B cell (primary cell): Measurements from ENCODE around the gene SMAD7. TPM values are rescaled to one million over a fixed set of nuclear protein-coding genes. Genes with fewer than 3 reads are reported as not detected.

ENCODE experiments used
- ATAC-seq: fragments of 200-7000 bp; cut with Tn5 transposase; one replicate; pipeline ENCODE4 v1.10.0; 2021; ENCODE audit warnings: low read depth, mild to moderate bottlenecking, moderate number of reproducible peaks, moderate library complexity
- CTCF ChIA-PET: fragments of 350-600 bp; sonication (Branson Sonifier 250); formaldehyde crosslinking; loops from one replicate; lab custom pipeline; 2021; ENCODE audit warnings: antibody characterized with exemption, inconsistent platforms; lab: Charles Lee
- POLR2A ChIA-PET: fragments of 350-600 bp; sonication (Branson Sonifier 250); formaldehyde crosslinking; loops from one replicate; lab custom pipeline; 2021; ENCODE audit warnings: antibody characterized with exemption; lab: Charles Lee
- DNase-seq: peaks from one replicate; pipeline ENCODE4 v3.0.0; 2013
- H2AFZ ChIP-seq: 2 replicates; pipeline ENCODE4 v1.6.1; 2012; ENCODE audit warnings: mild to moderate bottlenecking, low read depth, low read length; ENCODE audit not compliant: insufficient read depth, poor library complexity, severe bottlenecking
- H3K27ac ChIP-seq, 2 donors: 1 replicate in 1 of 2; 2 replicates in 1 of 2; pipeline ENCODE4 v1.5.1; 2012 to 2013; ENCODE audit warnings: low read length in 2 of 2, mild to moderate bottlenecking in 2 of 2, moderate library complexity in 1 of 2
- H3K27me3 ChIP-seq, 4 experiments: fragments of 200-600 bp in 1 of 4; sonication (generic) in 1 of 4; replicated peaks in 1 of 4; 1 replicate in 2 of 4; 2 replicates in 2 of 4; pipeline versions ENCODE4 v1.6.1 to v1.7.0; 2013 to 2016; ENCODE audit warnings: low read length in 3 of 4, mild to moderate bottlenecking in 2 of 4, mixed read lengths in 1 of 4, moderate library complexity in 1 of 4; ENCODE audit not compliant: insufficient read depth in 4 of 4, control insufficient read depth in 3 of 4; ENCODE audit errors: control extremely low read depth in 1 of 4
- H3K36me3 ChIP-seq, 2 experiments: replicated peaks in 1 of 2; 1 replicate in 1 of 2; 2 replicates in 1 of 2; pipeline versions ENCODE4 v1.6.1 to v1.7.1; 2013; ENCODE audit warnings: low read length in 1 of 2; ENCODE audit not compliant: insufficient read depth in 2 of 2, control insufficient read depth in 1 of 2; ENCODE audit errors: control extremely low read depth in 1 of 2, extremely low read depth in 1 of 2
- H3K4me1 ChIP-seq, 2 donors: fragments of 200-600 bp in 1 of 2; sonication (generic) in 1 of 2; 1 replicate in 1 of 2; 2 replicates in 1 of 2; pipeline versions ENCODE4 v1.5.1 to v1.6.1; 2013 to 2017; ENCODE audit warnings: low read length in 2 of 2; ENCODE audit not compliant: control insufficient read depth in 2 of 2, insufficient read depth in 2 of 2
- H3K4me2 ChIP-seq: replicated peaks from 2 replicates; pipeline ENCODE3; 2012; ENCODE audit warnings: mild to moderate bottlenecking, low read depth, low read length; ENCODE audit not compliant: poor library complexity, severe bottlenecking
- H3K4me3 ChIP-seq, 5 experiments: fragments of 200-600 bp in 1 of 5; sonication (generic) in 1 of 5; 1 replicate in 3 of 5; 2 replicates in 2 of 5; pipeline versions ENCODE4 v1.5.1 to v1.7.0; 2011 to 2016; ENCODE audit warnings: low read length in 4 of 5, mild to moderate bottlenecking in 4 of 5, low read depth in 2 of 5, control low read depth in 1 of 5, moderate library complexity in 1 of 5; ENCODE audit not compliant: insufficient read depth in 1 of 5; ENCODE audit errors: control extremely low read depth in 1 of 5, extremely low read depth in 1 of 5
- H3K79me2 ChIP-seq: fragments of 200-600 bp; sonication (generic); one replicate; pipeline ENCODE4 v1.6.0; 2016; ENCODE audit warnings: low read length; ENCODE audit not compliant: control insufficient read depth, insufficient read depth
- H3K9ac ChIP-seq: fragments of 200-600 bp; sonication (generic); 2 replicates; pipeline ENCODE4 v1.6.1; 2017; ENCODE audit warnings: mild to moderate bottlenecking, low read length, moderate library complexity
- H3K9me3 ChIP-seq, 3 donors: one replicate each; pipeline versions ENCODE4 v1.6.1 to v1.7.1; 2013; ENCODE audit warnings: low read length in 2 of 3; ENCODE audit not compliant: control insufficient read depth in 2 of 3, insufficient read depth in 1 of 3; ENCODE audit errors: control extremely low read depth in 1 of 3
- H4K20me1 ChIP-seq: 2 replicates; pipeline ENCODE4 v1.6.0; 2012; ENCODE audit warnings: mild to moderate bottlenecking, low read length; ENCODE audit not compliant: insufficient read depth, control insufficient read depth, poor library complexity, severe bottlenecking
- H3K27ac Mint-ChIP-seq: one replicate; pipeline ENCODE4 v1.8.0; 2021; ENCODE audit warnings: mixed read lengths
- H3K27me3 Mint-ChIP-seq: one replicate; pipeline ENCODE4 v1.8.0; 2021; ENCODE audit warnings: mixed read lengths
- H3K4me1 Mint-ChIP-seq: one replicate; pipeline ENCODE4 v1.8.0; 2021; ENCODE audit warnings: mixed read lengths
- H3K4me3 Mint-ChIP-seq: one replicate; pipeline ENCODE4 v1.8.0; 2021; ENCODE audit warnings: mixed read lengths
- H3K9me3 Mint-ChIP-seq: one replicate; pipeline ENCODE4 v1.8.0; 2022; ENCODE audit warnings: mixed read lengths; ENCODE audit not compliant: insufficient read depth
- EZH2 ChIP-seq: IDR thresholded peaks from 2 replicates; pipeline ENCODE4 v1.6.1; 2012; ENCODE audit warnings: borderline replicate concordance, low read depth, mild to moderate bottlenecking, moderate library complexity, low read length; ENCODE audit not compliant: insufficient read depth, poor library complexity, severe bottlenecking
- WGBS: methylation state at CpG from one replicate; pipeline ENCODE4 v1.1.5; 2013; ENCODE audit warnings: missing lambda C conversion rate; ENCODE audit not compliant: insufficient coverage; 5-methylcytosine and 5-hydroxymethylcytosine counted together
- intact Hi-C: fragments of 100-400 bp; cut with micrococcal nuclease; formaldehyde crosslinking; loops from one replicate; pipeline ENCODE4 v1.10.0; 2022
- polyA plus RNA-seq: library from polyadenylated mRNA; depleted of rRNA; stranded (reverse); fragments of >200 nt; gene quantifications from 2 replicates; pipeline ENCODE4 v1.2.3, GENCODE V29; 2012
- total RNA-seq, 2 donors: library from RNA; stranded (reverse); fragments of 120-200 nt in 1 of 2; gene quantifications; 1 replicate in 1 of 2; 2 replicates in 1 of 2; pipeline versions ENCODE4 v1.2.3 to v1.2.4, GENCODE V29; 2013 to 2022
- TF ChIP-seq, protein P1 (sequence below): fragments of 200-600 bp; IDR thresholded peaks from one replicate; pipeline ENCODE4 v1.8.0; 2022; ENCODE audit warnings: antibody characterized with exemption, mild to moderate bottlenecking

The SMAD7 gene
- total and polyA plus RNA-seq, 2 donors (not counting 1 experiment from before 2014, with no cell fraction given), result 10.1 to 20.9 TPM

DNA sequence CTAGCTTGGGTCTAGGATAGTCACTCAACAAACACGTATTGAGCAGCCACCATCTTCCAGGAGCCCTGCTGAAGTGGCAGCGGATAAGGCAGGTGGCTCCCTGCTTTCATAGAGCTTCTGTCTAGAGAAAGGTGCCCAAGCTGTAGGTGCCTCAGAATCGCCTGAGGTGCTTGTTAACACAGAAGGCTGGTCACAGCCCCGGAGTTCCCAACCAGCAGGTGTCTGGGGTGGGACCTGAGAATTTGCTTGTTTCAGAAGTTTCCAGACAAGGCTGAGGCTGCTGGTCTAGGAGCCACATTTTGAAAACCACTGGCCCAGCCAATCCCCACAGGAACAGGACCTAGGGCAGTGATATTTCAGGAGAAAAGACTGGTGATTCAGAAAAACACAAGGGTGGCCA, 45.3 kb upstream of the SMAD7 start:
- Histone ChIP-seq H3K27ac (no peak overlapping the region), H3K79me2 (no peaks in the 10 kb centered on the region), H4K20me1 (no peaks in the 10 kb centered on the region), H3K36me3 (no peaks in the 10 kb centered on the region), H3K4me3 (no peak overlapping the region), H3K9ac (no peak overlapping the region), H2AFZ (no peak overlapping the region), H3K27me3 (no peaks in the 10 kb centered on the region), H3K9me3 (no peaks in the 10 kb centered on the region), H3K4me1 (peaks cover 18 to 20% of the 10 kb centered on the region in 2 donors), H3K4me2 (no peak overlapping the region)
- no peak overlapping the region for H3K27ac Mint-ChIP-seq
- TF ChIP-seq, protein P1, sequence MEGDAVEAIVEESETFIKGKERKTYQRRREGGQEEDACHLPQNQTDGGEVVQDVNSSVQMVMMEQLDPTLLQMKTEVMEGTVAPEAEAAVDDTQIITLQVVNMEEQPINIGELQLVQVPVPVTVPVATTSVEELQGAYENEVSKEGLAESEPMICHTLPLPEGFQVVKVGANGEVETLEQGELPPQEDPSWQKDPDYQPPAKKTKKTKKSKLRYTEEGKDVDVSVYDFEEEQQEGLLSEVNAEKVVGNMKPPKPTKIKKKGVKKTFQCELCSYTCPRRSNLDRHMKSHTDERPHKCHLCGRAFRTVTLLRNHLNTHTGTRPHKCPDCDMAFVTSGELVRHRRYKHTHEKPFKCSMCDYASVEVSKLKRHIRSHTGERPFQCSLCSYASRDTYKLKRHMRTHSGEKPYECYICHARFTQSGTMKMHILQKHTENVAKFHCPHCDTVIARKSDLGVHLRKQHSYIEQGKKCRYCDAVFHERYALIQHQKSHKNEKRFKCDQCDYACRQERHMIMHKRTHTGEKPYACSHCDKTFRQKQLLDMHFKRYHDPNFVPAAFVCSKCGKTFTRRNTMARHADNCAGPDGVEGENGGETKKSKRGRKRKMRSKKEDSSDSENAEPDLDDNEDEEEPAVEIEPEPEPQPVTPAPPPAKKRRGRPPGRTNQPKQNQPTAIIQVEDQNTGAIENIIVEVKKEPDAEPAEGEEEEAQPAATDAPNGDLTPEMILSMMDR, result no peak
- TF ChIP-seq EZH2, result no peak
- H3K9me3 Mint-ChIP-seq, result no peaks in the 10 kb centered on the region
- POLR2A ChIA-PET, result interaction anchor here (0.7 kb wide), 2 partner anchors 9 to 545 kb away, joined by 3 to 5 read pairs; no protein-coding TSS in a partner anchor
- DNase-seq (no peak), ATAC-seq (no peak)
- no peak overlapping the region for H3K4me3 Mint-ChIP-seq
- intact Hi-C loops, result no loop called here
- H3K27me3 Mint-ChIP-seq, result no peaks in the 10 kb centered on the region
- peaks cover 18% of the 10 kb centered on the region for H3K4me1 Mint-ChIP-seq
- CTCF ChIA-PET, result interaction anchor here (1.7 kb wide), 1 partner anchor 46 kb away, joined by 6 read pairs; no protein-coding TSS in a partner anchor
- WGBS, result 92% methylated on average over 4 of the region's 4 CpGs

DNA sequence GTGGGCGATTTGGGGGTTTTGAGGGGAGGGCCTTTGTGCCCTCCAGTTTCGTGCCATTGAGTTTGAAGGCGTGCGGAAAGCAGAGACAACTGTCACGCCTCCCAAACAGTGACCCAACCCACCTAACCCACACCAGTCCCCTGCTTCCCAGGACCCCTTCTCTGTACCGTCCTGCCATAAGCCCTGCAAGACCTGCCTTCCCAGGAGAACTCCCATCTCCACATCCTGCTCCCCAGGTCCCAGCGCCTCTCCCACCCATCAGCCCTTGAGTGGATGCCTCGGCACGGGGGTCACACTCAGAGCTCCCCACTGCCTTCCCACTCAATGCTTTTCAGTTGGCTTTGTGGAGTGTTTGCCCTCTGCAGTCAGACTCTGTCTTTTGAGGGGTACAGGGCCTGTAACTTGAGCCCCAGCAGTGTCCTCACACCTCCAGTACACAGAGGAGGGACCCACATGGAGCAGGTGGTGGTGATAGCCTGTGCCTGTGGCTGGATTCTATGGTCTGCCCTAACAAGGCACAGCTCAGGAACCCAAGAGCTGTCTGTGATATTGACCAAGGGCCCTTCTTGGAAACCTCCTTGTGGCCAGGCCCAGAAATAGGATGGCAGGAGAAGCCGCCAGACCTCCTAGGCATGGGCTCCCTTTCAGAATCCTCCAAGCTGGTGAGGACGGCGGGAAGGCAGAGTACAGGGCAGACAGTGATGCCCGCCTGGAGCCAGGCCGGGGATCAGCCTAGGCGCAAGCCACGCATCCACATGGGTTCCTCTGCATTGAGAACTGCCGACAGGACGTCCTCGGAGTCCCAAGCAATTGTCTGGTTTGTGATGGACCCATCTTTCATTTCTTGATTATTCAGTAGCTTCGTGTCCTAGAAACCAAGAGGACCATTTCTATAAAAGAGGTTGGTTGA, 44.4 kb upstream of the SMAD7 start:
- H3K27ac Mint-ChIP-seq, result no peak overlapping the region
- Histone ChIP-seq H4K20me1 (no peaks in the 10 kb centered on the region), H2AFZ (no peak overlapping the region), H3K27ac (no peak overlapping the region), H3K4me2 (no peak overlapping the region), H3K27me3 (no peaks in the 10 kb centered on the region), H3K4me3 (no peak overlapping the region), H3K4me1 (peaks cover 18 to 20% of the 10 kb centered on the region in 2 donors), H3K79me2 (no peaks in the 10 kb centered on the region), H3K36me3 (no peaks in the 10 kb centered on the region), H3K9me3 (no peaks in the 10 kb centered on the region), H3K9ac (no peak overlapping the region)
- no peak overlapping the region for H3K4me3 Mint-ChIP-seq
- no peaks in the 10 kb centered on the region for H3K9me3 Mint-ChIP-seq
- ATAC-seq, result no peak
- H3K27me3 Mint-ChIP-seq, result no peaks in the 10 kb centered on the region
- WGBS, result 90% methylated on average over 17 of the region's 20 CpGs
- TF ChIP-seq, protein P1, result no peak
- TF ChIP-seq EZH2, result no peak
- no peak for DNase-seq
- H3K4me1 Mint-ChIP-seq, result peaks cover 18% of the 10 kb centered on the region
- ChIA-PET CTCF (interaction anchor here (0.6 to 1.7 kb wide), 2 partner anchors 47 to 184 kb away, joined by 3 to 6 read pairs; no protein-coding TSS in a partner anchor), POLR2A (interaction anchor here (0.7 kb wide), 1 partner anchor 10 kb away, joined by 3 read pairs; no protein-coding TSS in a partner anchor)
- intact Hi-C loops, result no loop called here
